ENCODE results near the gene CNPY4. TPM values are rescaled to one million over a fixed set of nuclear protein-coding genes. Genes with fewer than 3 reads are reported as not detected.

The CNPY4 gene
- total RNA-seq, 1 donor from 2014 or later, result 27.9 TPM

DNA sequence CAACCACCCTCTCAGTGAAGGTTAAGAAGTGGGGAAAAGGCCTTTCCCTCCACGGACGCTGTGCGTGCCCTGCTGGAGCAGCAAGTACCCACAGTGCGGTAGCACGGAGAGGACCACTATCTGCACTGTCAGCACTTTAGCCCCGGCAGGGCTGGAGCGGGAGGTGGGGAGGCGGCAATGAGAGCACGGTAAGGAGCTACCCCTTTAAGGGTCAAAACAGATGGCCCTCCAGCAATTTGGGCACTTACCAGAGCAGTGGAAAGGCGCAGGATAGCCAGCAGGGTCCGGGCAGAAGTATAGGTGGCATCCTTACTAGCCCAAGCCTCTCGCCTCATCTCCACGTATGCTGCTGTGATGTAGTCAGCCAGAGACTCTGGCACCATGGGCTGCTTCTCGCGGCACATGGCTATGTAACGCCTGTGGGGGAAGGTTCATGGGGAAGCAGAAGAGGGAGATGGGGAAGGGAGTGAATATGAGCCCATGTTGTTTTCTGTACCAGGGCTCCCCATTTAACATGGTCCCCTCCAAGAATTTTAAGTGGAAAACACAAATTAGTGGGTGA lies 25.4 kb upstream of the CNPY4 start:
- Mint-ChIP-seq H3K27ac (no peak overlapping the region), H3K36me3 (peaks cover 66% of the 10 kb centered on the region), H3K9me3 (no peaks in the 10 kb centered on the region), H3K4me3 (no peak overlapping the region), H3K4me1 (peaks cover 27% of the 10 kb centered on the region), H3K27me3 (ENCODE audit: low read depth) (no peaks in the 10 kb centered on the region)
- TF ChIP-seq, protein P1, sequence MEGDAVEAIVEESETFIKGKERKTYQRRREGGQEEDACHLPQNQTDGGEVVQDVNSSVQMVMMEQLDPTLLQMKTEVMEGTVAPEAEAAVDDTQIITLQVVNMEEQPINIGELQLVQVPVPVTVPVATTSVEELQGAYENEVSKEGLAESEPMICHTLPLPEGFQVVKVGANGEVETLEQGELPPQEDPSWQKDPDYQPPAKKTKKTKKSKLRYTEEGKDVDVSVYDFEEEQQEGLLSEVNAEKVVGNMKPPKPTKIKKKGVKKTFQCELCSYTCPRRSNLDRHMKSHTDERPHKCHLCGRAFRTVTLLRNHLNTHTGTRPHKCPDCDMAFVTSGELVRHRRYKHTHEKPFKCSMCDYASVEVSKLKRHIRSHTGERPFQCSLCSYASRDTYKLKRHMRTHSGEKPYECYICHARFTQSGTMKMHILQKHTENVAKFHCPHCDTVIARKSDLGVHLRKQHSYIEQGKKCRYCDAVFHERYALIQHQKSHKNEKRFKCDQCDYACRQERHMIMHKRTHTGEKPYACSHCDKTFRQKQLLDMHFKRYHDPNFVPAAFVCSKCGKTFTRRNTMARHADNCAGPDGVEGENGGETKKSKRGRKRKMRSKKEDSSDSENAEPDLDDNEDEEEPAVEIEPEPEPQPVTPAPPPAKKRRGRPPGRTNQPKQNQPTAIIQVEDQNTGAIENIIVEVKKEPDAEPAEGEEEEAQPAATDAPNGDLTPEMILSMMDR (IDR thresholded peaks at IDR 0.05; ENCODE audit: unreplicated experiment), result no peak
- no peak for DNase-seq (ENCODE audit: low spot score in 2 of 2, unreplicated experiment in 2 of 2)

GRCh38 chr7:100095289-100095688 lies 24.1 kb upstream of the CNPY4 start:
- TF ChIP-seq, protein P1 (IDR thresholded peaks at IDR 0.05; ENCODE audit: unreplicated experiment), result no peak
- Mint-ChIP-seq H3K9me3 (no peaks in the 10 kb centered on the region), H3K27me3 (ENCODE audit: low read depth) (no peaks in the 10 kb centered on the region), H3K36me3 (peaks cover 75% of the 10 kb centered on the region), H3K27ac (peak overlapping the region; percentile 47), H3K4me1 (peaks cover 31% of the 10 kb centered on the region), H3K4me3 (no peak overlapping the region)
- no peak for DNase-seq (ENCODE audit: low spot score in 2 of 2, unreplicated experiment in 2 of 2)

DNA sequence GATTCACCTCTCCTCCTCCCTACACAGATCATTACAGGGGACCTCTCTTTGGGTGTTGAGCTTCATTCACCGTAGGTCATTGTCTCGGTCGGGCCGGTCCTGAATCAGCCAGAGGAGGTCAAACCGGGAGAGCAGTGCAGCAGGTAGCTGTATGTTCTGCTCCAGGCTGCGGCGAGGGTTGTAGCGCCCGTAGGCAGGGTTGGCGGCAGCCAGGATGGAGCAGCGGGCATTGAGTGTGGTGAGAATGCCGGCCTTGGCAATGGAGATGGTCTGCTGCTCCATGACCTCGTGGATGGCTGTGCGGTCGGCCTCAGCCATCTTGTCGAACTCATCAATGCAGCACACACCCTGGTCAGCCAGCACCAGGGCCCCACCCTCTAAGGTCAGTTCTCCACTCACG lies 23.7 kb upstream of the CNPY4 start:
- Mint-ChIP-seq H3K36me3 (peaks cover 71% of the 10 kb centered on the region), H3K27ac (peak overlapping the region; percentile 64), H3K9me3 (no peaks in the 10 kb centered on the region), H3K4me3 (peak overlapping the region; percentile 15), H3K27me3 (ENCODE audit: low read depth) (no peaks in the 10 kb centered on the region), H3K4me1 (peaks cover 29% of the 10 kb centered on the region)
- TF ChIP-seq, protein P1 (IDR thresholded peaks at IDR 0.05; ENCODE audit: unreplicated experiment), result no peak
- DNase-seq (ENCODE audit: low spot score in 2 of 2, unreplicated experiment in 2 of 2), result no peak

- H3K4me1 Mint-ChIP-seq, result peaks cover 36% of the 10 kb centered on the region
Measured at GRCh38 chr7:100098913-100099312, 20.5 kb upstream of the CNPY4 start.

DNA sequence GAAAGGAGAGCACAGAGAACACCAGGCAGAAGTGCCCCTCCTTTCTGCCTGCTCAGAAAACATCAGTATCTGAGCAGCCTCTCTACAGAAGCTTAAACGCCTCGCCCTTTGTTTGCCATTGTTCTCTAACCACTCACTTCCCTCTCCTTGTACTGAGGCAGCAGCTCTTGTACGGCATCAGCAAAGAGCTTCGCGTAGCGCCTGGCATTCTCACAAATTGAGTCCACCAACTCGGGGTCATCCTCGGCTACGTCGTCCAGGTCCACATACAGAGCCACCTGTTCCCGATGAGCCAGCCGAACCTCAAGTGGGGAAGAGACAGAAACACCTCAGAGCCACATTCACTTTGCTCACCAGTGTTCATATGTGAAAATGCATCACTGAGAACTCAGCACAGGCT lies 20.0 kb upstream of the CNPY4 start:
- H3K4me1 Mint-ChIP-seq, result peaks cover 36% of the 10 kb centered on the region
- no peaks in the 10 kb centered on the region for H3K9me3 Mint-ChIP-seq
- H3K27ac Mint-ChIP-seq, result peak overlapping the region; percentile 99
- TF ChIP-seq, protein P1 (IDR thresholded peaks at IDR 0.05; ENCODE audit: unreplicated experiment), result no peak
- no peaks in the 10 kb centered on the region for H3K27me3 Mint-ChIP-seq (ENCODE audit: low read depth)
- H3K4me3 Mint-ChIP-seq, result peak overlapping the region; percentile 89
- DNase-seq (ENCODE audit: low spot score in 2 of 2, unreplicated experiment in 2 of 2), result no peak
- peaks cover 40% of the 10 kb centered on the region for H3K36me3 Mint-ChIP-seq

More at GRCh38 chr7:100098913-100099312, 20.5 kb upstream of the CNPY4 start:
- TF ChIP-seq, protein P1 (IDR thresholded peaks at IDR 0.05; ENCODE audit: unreplicated experiment), result no peak
- no peak for DNase-seq (ENCODE audit: low spot score in 2 of 2, unreplicated experiment in 2 of 2)
- Mint-ChIP-seq H3K36me3 (peaks cover 40% of the 10 kb centered on the region), H3K9me3 (no peaks in the 10 kb centered on the region), H3K27ac (peak overlapping the region; percentile 99), H3K27me3 (ENCODE audit: low read depth) (no peaks in the 10 kb centered on the region), H3K4me3 (peak overlapping the region; percentile 89)

All from mesothelial cell of epicardium (in vitro differentiated cells).